GM12891 (cell line): Measurements from ENCODE around the gene ELOVL2.

Experiments
- PAX5 ChIP-seq: IDR thresholded peaks from 2 replicates; pipeline ENCODE4 v1.6.1; 2011; ENCODE audit warnings: low read length, moderate library complexity, mild to moderate bottlenecking; ENCODE audit not compliant: insufficient read depth, severe bottlenecking
- POLR2A ChIP-seq: IDR thresholded peaks from 2 replicates; pipeline ENCODE4 v1.6.1; 2011; ENCODE audit warnings: low read depth, low read length, control low read depth
- POLR2AphosphoS5 ChIP-seq: IDR thresholded peaks from 2 replicates; pipeline ENCODE4 v1.6.1; 2011; ENCODE audit warnings: low read depth, low read length, control low read depth
- POU2F2 ChIP-seq: IDR thresholded peaks from 2 replicates; pipeline ENCODE4 v1.6.1; 2011; ENCODE audit warnings: low read depth, mild to moderate bottlenecking, control low read depth, low read length, moderate library complexity
- SPI1 ChIP-seq: IDR thresholded peaks from 2 replicates; pipeline ENCODE4 v1.6.1; 2011; ENCODE audit warnings: low read depth, low read length, control low read depth
- TAF1 ChIP-seq: IDR thresholded peaks from 2 replicates; pipeline ENCODE4 v1.6.1; 2011; ENCODE audit warnings: low read depth, low read length, control low read depth

DNA sequence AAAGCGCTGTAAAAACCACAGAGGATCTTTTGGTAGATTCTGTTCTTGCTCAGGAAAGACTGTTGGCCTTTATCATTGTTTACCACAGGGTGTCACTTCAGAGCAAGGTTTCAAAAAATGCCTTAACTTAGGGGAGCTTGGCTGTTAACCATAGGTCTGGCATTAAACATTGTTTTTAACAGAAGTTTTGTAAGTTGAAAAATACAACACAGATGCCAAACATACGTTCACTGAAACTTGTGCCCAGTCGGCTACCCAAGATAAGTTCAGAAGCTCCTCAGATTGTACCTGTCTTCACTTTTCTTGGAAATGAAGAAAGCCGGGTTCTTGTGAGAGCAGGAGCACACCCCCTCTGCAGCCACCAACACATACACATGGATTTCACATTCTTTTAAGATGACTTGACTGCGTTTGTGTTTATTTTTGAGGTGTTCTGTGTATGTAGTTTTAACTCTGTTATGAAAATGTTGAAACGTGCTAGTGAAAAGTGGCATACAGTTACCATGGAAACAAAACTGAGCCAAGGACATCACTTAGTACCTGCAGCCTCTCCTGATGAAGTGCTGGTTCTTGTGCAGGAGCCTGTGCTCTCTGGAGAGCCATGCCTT lies 92.3 kb downstream of the ELOVL2 start:
- no peak for TF ChIP-seq POLR2A
- TF ChIP-seq TAF1: no peak
- TF ChIP-seq POLR2AphosphoS5: no peak
- TF ChIP-seq PAX5: no peak
- TF ChIP-seq SPI1: no peak
- TF ChIP-seq POU2F2: no peak
